HG02981 (cell line): ENCODE results near the gene SMIM44.
"Not testable (repeated sequence)": the region's sequence is repeated elsewhere in the genome, so short reads cannot be mapped to it uniquely, and the experiment has no call there.

Experiments used
- ATAC-seq: cut with Tn5 transposase; IDR thresholded peaks from one replicate; pipeline ENCODE4 v1.9.1; 2021; ENCODE audit warnings: mild to moderate bottlenecking, moderate library complexity; ENCODE audit not compliant: unreplicated experiment

SMIM44 gene

GRCh38 chr19:3483226-3483628 lies at the start of gene SMIM44:
Gene SMIM44 (minus strand): TSS chr19:3483441. CDS start chr19:3483403, 38 bp downstream.
- ATAC-seq = no peak

DNA sequence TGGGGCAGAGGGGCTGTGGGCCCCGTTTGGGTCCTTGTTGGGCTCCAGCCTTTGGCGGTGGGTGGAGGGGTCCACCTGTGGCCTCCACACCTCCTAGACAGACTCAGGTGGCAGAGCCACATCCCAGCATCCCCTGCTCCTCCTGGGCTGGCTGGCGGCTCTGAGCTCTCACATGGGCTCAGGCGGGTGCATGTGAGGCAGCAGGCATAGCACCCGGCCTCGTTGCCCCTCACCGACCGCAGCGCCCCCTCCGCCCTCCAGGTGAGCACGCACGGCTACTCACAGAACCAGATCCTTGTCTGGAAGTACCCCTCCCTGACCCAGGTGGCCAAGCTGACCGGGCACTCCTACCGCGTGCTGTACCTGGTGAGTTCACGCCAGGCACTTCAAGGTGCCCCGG lies 49.8 kb upstream of the SMIM44 start:
- no peak for ATAC-seq

- no peak for ATAC-seq
These were observed 49.0 kb upstream of the SMIM44 start for GRCh38 chr19:3532154-3532786.

DNA sequence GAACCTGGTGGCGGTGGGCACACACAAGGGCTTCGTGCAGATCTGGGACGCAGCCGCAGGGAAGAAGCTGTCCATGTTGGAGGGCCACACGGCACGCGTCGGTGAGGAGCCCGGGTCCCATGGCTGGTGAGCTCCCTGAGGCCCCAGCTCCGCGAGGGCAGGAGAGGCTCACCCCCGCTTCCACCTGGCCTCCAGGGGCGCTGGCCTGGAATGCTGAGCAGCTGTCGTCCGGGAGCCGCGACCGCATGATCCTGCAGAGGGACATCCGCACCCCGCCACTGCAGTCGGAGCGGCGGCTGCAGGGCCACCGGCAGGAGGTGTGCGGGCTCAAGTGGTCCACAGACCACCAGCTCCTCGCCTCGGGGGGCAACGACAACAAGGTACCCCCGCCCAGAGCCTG lies 48.5 kb upstream of the SMIM44 start:
- no peak for ATAC-seq

DNA sequence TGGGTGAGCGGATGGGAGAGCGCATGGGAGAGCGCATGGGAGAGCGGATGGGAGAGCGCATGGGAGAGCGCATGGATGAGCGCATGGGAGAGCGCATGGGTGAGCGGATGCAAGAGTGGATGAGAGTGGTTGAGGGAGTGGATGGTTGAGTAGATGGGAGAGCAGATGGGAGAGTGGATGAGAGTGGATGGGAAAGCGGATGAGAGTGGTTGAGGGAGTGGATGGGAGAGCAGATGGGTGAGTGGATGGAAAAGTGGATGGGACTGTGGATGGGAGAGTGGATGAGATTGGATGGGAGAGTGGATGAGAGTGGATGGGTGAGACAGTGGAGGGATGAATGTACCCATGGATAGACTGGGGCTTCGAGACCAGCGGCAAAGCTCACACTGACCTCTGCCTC lies 47.1 kb upstream of the SMIM44 start:
- no peak for ATAC-seq

DNA sequence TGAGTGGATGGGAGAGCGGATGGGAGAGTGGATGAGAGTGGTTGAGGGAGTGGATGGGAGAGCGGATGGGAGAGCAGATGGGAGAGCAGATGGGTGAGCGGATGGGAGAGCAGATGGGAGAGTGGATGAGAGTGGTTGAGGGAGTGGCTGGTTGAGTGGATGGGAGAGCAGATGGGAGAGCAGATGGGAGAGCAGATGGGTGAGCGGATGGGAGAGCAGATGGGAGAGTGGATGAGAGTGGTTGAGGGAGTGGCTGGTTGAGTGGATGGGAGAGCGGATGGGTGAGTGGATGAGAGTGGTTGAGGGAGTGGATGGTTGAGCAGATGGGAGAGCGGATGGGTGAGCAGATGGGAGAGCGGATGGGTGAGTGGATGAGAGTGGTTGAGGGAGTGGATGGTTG lies 46.1 kb upstream of the SMIM44 start:
- not testable (repeated sequence) for ATAC-seq

GRCh38 chr19:3528539-3529211 lies 45.4 kb upstream of the SMIM44 start:
- ATAC-seq = no peak

- no peak for ATAC-seq
These were observed 44.8 kb upstream of the SMIM44 start for GRCh38 chr19:3528080-3528479.

DNA sequence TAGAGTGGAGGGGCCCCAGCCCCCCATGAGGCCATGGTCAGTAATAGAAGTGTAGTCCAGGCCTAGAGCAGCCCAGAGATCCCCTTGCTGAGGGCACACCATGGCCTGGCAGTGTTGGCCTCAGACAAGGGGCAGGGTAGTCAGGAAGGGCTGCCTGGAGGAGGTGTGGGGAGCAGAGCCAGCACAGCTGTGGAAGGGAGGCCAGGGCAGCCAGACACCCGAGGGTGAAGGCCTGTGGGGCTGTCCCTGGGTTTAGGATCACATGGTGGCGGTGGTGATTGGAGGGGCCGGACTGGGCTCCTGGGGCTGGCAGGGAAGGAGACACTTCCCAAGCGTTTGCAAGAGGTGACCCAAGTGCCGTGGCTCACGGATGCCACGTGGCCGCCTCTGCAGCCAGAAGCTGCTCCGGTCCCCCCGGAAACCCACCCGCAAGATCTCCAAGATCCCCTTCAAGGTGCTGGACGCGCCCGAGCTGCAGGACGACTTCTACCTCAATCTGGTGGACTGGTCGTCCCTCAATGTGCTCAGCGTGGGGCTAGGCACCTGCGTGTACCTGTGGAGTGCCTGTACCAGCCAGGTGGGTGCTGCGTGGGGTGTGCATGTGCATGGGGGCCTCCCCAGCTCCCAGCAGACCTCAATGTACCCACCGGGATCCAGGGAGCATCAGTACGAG lies 44.1 kb upstream of the SMIM44 start:
- no peak for ATAC-seq

DNA sequence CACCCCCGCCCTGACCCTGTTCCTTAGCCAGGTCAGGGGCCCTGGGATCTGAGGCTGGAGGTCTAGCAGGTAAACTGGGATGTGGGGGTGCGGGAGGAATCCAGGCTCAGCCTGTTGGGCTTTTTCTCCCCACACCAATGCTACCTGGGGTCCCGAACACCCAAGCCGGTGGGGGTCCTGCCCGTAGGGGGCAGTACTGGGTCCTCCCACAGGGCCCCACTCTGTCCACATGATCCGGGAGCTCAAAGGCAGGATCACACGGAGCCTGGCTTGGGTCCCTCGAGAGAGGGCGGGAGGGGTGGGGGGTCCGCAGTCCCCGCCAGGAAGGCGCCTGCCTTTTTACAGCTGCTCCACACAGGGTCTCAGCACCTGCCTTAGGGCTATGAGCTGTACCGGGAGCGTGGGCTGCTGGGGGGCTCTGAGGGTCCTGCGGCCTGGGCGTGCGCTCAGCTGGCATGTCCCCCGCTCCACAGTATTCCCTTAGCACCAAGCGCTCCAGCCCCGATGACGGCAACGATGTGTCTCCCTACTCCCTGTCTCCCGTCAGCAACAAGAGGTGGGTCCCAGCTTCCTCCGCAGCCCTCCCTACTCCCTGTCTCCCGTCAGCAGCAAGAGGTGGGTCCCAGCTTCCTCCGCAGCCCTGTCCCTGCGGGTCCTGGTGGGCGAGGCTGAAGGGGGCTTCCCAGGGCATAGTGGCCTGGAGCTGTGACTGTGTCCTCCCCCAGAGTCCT lies 43.4 kb upstream of the SMIM44 start:
- no peak for ATAC-seq

GRCh38 chr19:3524904-3525451 lies 41.7 kb upstream of the SMIM44 start:
- no peak for ATAC-seq

GRCh38 chr19:3524078-3524842 lies 41.0 kb upstream of the SMIM44 start:
- no peak for ATAC-seq

DNA sequence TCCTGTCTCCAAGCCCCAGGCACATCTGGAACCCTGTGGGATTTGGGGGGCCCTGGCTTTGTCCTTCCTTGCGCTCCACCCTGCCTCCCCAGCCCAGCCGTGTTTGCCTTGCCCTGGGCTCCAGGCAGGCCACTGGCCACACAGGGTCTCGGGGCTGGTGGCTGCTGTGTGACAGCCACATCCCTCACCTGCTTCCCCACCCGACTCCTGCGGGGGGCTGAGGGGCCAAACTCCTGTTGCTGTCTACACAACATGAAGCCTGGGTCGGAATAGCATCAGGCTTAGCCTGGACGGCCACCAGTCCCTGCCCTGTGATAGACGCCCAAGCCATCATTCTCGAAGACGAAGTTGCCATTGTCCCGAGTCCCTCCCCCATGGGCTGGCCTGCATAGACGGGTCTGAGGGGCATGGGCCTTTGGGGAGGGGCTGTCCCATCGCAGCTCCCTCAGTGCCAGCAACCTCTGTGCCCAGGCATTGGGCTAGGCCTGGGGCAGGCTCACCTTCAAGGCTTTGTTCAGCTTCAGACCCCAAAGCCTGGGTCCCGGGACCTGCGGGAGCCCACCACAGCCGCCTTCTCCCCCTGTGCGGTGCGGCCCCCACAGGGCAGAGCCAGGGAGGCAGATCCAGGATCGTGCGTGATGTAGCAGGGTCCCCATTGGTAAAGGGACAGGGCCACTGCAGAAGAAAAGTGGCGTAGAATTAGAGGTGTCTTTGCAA lies 40.3 kb upstream of the SMIM44 start:
- no peak for ATAC-seq

DNA sequence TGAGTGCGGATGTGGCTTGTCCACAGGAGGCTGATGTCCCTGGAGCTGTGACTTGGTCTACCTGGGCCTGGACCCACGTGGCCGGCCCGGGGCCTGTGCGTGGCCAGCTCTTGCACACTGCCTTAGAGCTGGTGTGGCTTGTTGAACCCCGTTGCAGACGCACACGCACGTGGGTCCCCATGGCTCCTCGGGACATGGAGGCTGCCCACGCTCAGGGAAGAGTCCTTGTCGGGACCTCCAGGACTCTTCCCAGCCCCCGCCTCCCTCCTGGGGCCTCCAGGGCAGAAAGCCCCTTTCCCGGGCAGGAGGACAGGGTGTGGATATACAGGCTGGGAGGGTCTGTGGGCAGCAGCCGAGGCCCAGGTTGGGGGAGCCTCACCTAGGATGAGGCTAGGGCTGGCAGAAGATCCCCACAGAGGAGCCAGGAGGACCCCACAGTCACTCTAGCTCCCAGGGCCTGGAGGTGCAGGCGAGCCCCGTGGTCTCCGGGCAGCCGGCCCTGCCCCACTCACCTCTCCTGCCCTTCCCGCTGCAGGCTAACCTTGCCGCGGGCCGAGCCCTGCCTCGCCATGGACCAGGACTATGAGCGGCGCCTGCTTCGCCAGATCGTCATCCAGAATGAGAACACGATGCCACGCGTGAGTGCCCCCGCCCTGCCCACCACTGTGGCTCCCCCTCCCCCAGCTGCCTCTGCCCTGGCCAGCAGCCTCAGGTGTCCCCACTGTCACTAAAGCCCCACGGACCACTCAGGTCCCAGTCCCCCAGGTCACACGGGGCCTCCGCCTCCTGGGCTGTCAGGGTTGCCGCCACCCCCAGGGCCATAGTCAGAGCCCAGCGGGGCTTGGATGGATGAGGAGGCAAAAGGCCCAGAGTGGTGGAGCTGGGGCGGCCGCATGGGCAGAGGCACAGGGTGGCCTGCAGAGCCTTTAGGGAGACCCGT lies 39.5 kb upstream of the SMIM44 start:
- no peak for ATAC-seq

DNA sequence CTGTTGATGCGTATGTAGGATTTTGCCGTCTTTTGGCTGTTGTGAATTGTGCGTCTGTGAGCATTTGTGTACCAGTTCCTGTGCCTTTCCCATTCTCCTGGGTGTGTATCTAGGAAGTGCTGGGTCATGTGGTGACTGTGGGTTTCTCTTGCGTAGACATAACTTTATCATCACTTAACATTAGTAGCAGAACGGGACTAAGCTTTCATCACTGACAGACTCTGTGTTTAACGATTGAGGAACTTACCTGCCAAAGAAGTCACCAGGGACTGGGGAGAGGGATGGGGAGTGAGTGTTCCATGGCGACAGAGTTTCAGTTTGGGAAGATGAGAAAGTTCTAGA lies 37.8 kb upstream of the SMIM44 start:
- ATAC-seq = no peak

DNA sequence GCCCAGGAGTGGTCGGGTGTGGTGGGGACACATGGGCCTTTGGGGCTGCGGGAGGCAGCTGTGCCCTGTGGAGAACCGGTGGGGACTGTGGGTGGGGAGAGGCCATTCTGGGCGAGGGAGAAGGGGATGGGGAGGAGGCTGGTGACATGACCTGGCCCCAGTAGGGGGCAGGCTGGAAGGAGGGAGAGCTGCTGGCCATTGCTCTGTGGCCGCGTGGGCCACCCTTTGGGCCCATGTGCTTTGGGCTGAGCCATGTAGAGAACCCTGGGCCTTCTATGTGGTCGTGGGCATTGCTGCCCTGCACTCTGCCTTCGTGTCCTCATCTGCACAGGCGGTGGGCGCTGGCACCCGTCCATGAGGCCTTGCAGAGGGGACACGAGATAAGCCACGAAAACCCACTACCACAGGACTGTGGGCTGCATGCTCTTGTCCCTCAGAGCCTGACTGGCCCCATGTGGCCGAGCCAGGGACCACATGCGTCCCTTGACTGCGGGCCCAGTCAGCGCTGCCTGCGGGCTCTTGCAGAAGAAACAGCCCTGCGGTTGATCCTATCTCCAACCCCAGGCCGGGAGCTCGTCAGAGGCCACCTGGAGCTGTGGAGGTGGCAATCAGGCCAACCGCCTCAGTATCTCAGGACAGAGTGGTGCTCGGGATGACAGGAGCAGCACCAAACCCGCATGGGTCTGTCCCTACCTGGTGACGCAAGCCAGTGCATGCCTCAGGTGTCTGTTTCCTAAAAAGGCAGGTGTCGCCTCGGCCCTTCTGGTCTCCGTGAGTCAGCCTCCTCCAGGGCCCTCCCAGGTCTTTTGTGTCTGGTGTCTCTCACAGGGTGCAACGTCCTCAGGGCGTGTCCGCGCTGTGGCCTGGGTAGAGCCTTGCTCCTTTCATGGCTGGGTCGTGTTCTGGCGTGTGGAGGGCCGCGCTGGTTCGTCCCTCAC lies 37.2 kb upstream of the SMIM44 start:
- ATAC-seq = no peak

DNA sequence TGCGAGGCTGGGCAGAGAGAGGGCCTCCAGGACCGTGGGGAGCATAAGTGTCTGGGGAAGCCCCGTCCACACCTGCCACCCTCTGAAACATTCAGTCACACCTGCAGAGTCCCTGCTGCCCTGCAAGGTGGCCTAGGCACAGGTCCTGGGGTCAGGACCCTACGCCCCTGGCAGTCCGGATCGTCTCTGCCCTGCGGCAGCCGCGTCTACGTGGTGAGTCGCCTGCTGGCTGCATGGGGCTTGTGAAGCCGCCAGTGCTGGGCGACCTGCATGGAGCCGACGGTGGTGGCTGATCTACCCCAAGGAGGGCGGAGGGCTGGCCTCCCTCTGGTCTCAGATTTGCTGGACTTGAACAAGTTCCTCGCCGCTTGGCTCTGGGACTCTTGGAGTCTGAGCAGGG lies 35.9 kb upstream of the SMIM44 start:
- ATAC-seq = no peak

GRCh38 chr19:3518659-3519058 lies 35.4 kb upstream of the SMIM44 start:
- no peak for ATAC-seq
